HCT116 (cell line): Measurements from ENCODE around the gene CDH22. TPM values are rescaled to one million over a fixed set of nuclear protein-coding genes. Genes with fewer than 3 reads are reported as not detected.

Experiments
- ATAC-seq: fragments of 200-7000 bp; cut with Tn5 transposase; 2 replicates; pipeline ENCODE4 v1.9.1; 2020; ENCODE audit warnings: mild to moderate bottlenecking, moderate library complexity
- BruUV-seq: library from RNA; stranded (reverse); fragments of 400-500 nt; replicated peaks from 2 replicates; lab custom pipeline; 2021; lab: Mats Ljungman, UMichigan
- CTCF ChIA-PET: fragments of 300-600 bp; sonication (Branson Sonifier 250); formaldehyde crosslinking; loops from one replicate; lab custom pipeline; 2021; ENCODE audit warnings: antibody characterized with exemption; lab: Charles Lee
- POLR2A ChIA-PET: fragments of 300-600, 350-600 bp; sonication (Branson Sonifier 250); formaldehyde crosslinking; loops from one replicate; lab custom pipeline; 2021; ENCODE audit warnings: antibody characterized with exemption; lab: Charles Lee
- RAD21 ChIA-PET, 2 experiments: fragments of 300-600 bp; sonication (Branson Sonifier 250); formaldehyde crosslinking; loops; one replicate each; lab custom pipeline; 2023; ENCODE audit warnings: low total read pairs in 2 of 2; ENCODE audit not compliant: uncharacterized antibody in 2 of 2, unreplicated experiment in 2 of 2, low non-redundant PET in 1 of 2; lab: Charles Lee
- DNase-seq: peaks from one replicate; pipeline ENCODE4 v3.0.0-alpha.2; 2010; ENCODE audit warnings: low read depth, low spot score
- H2AFZ ChIP-seq: fragments of 200-600 bp; shearing (Covaris generic), sonication (generic); 2 replicates; pipeline ENCODE4 v1.6.1; 2017; ENCODE audit warnings: low read depth, mixed run types, mixed read lengths, antibody characterized with exemption, low read length; ENCODE audit not compliant: poor library complexity, severe bottlenecking
- H3K27ac ChIP-seq: 2 replicates; pipeline ENCODE4 v1.5.1; 2012; ENCODE audit warnings: low read depth, low read length
- H3K27me3 ChIP-seq: fragments of 200-600 bp; sonication (generic); 2 replicates; pipeline ENCODE4 v1.6.1; 2016; ENCODE audit warnings: mixed run types, low read length, mixed read lengths; ENCODE audit not compliant: insufficient read depth
- H3K36me3 ChIP-seq, 2 experiments: fragments of 200-500 bp in 1 of 2; fragments of 200-600 bp in 1 of 2; sonication (Bioruptor generic) in 1 of 2; sonication (generic) in 1 of 2; 2 replicates each; pipeline versions ENCODE4 v1.5.1 to v1.6.1; 2014 to 2016; ENCODE audit warnings: low read length in 2 of 2, inconsistent platforms in 1 of 2, mixed read lengths in 1 of 2, mixed run types in 1 of 2; ENCODE audit not compliant: insufficient read depth in 2 of 2, control insufficient read depth in 1 of 2
- H3K4me1 ChIP-seq, 2 experiments: fragments of 200-600 bp in 1 of 2; sonication (generic) in 1 of 2; 2 replicates each; pipeline versions ENCODE4 v1.5.1 to v1.6.1; 2012 to 2017; ENCODE audit warnings: low read length in 2 of 2, inconsistent platforms in 1 of 2, mild to moderate bottlenecking in 1 of 2, mixed read lengths in 1 of 2, mixed run types in 1 of 2, moderate library complexity in 1 of 2; ENCODE audit not compliant: insufficient read depth in 2 of 2, control insufficient read depth in 1 of 2
- H3K4me2 ChIP-seq: fragments of 200-600 bp; sonication (generic); 2 replicates; pipeline ENCODE4 v1.6.1; 2017; ENCODE audit warnings: mixed run types, low read length, mixed read lengths
- H3K4me3 ChIP-seq, 2 experiments: fragments of 200-600 bp in 1 of 2; sonication (generic) in 1 of 2; replicated peaks in 1 of 2; 2 replicates each; pipeline ENCODE4 v1.5.1; 2011 to 2016; ENCODE audit warnings: low read length in 2 of 2, control low read depth in 1 of 2, low read depth in 1 of 2, mild to moderate bottlenecking in 1 of 2, mixed read lengths in 1 of 2, mixed run types in 1 of 2
- H3K79me2 ChIP-seq: fragments of 200-600 bp; sonication (generic); 2 replicates; pipeline ENCODE4 v1.6.1; 2017; ENCODE audit warnings: mild to moderate bottlenecking, mixed run types, low read length, moderate library complexity, mixed read lengths; ENCODE audit not compliant: insufficient read depth
- H3K9ac ChIP-seq: fragments of 200-600 bp; sonication (generic); 2 replicates; pipeline ENCODE4 v1.6.1; 2016; ENCODE audit warnings: low read length, mixed read lengths
- H3K9me2 ChIP-seq: fragments of 200-600 bp; sonication (generic), shearing (Covaris generic); 2 replicates; pipeline ENCODE4 v1.6.1; 2017; ENCODE audit warnings: mixed run types, mild to moderate bottlenecking, moderate library complexity; ENCODE audit not compliant: insufficient read depth
- H3K9me3 ChIP-seq, 2 experiments: fragments of 200-500 bp in 1 of 2; fragments of 200-600 bp in 1 of 2; sonication (Bioruptor generic) in 1 of 2; sonication (generic) in 1 of 2; 2 replicates each; pipeline ENCODE4 v1.6.1; 2014 to 2017; ENCODE audit warnings: low read length in 2 of 2, mixed read lengths in 2 of 2, inconsistent platforms in 1 of 2, low read depth in 1 of 2, mild to moderate bottlenecking in 1 of 2, mixed run types in 1 of 2, moderate library complexity in 1 of 2; ENCODE audit not compliant: control insufficient read depth in 1 of 2, insufficient read depth in 1 of 2
- H4K20me1 ChIP-seq: fragments of 200-600 bp; sonication (generic), shearing (Covaris generic); 2 replicates; pipeline ENCODE4 v1.6.1; 2017; ENCODE audit warnings: mixed run types, mild to moderate bottlenecking, moderate library complexity; ENCODE audit not compliant: insufficient read depth
- CBX3 ChIP-seq: IDR thresholded peaks from 2 replicates; pipeline ENCODE4 v1.6.1; 2012; ENCODE audit warnings: low read depth
- CEBPB ChIP-seq: IDR thresholded peaks from 2 replicates; pipeline ENCODE4 v1.6.1; 2012; ENCODE audit warnings: low read depth
- ELF1 ChIP-seq: IDR thresholded peaks from 2 replicates; pipeline ENCODE4 v1.6.1; 2012; ENCODE audit warnings: low read depth, borderline replicate concordance
- EZH2 ChIP-seq: fragments of 200-600 bp; sonication (generic); IDR thresholded peaks from 2 replicates; pipeline ENCODE4 v1.6.1; 2017; ENCODE audit warnings: antibody characterized with exemption, mixed run types
- JUND ChIP-seq: IDR thresholded peaks from 2 replicates; pipeline ENCODE4 v1.6.1; 2012
- MAX ChIP-seq: IDR thresholded peaks from 2 replicates; pipeline ENCODE4 v1.6.1; 2012
- SP1 ChIP-seq: IDR thresholded peaks from 2 replicates; pipeline ENCODE4 v1.6.1; 2012; ENCODE audit warnings: low read depth
- YY1 ChIP-seq: IDR thresholded peaks from 2 replicates; pipeline ENCODE4 v1.6.1; 2011; ENCODE audit warnings: low read length, low read depth, moderate library complexity, mild to moderate bottlenecking; ENCODE audit not compliant: insufficient replicate concordance; ENCODE audit errors: extremely low read depth
- ZFX ChIP-seq: fragments of 450-650 bp; IDR thresholded peaks from 2 replicates; pipeline ENCODE4 v1.6.1; 2017
- ZNF274 ChIP-seq: fragments of 200-500 bp; sonication (Bioruptor generic); IDR thresholded peaks from 2 replicates; pipeline ENCODE4 v1.6.1; 2014; ENCODE audit warnings: mild to moderate bottlenecking, low read depth, low read length, inconsistent platforms
- intact Hi-C: fragments of 100-400 bp; cut with micrococcal nuclease; formaldehyde crosslinking; loops from 2 replicates; pipeline ENCODE4 v1.10.0; 2022
- total RNA-seq: library from RNA; stranded (reverse); gene quantifications from one replicate; pipeline ENCODE4 v1.2.1, GENCODE V29; 2021; ENCODE audit not compliant: unreplicated experiment
- TF ChIP-seq, protein P1 (sequence below): IDR thresholded peaks from 2 replicates; pipeline ENCODE4 v1.6.1; 2012
- TF ChIP-seq, protein P2 (sequence below): IDR thresholded peaks from 2 replicates; pipeline ENCODE4 v1.6.1; 2012; ENCODE audit warnings: low read depth
- TF ChIP-seq, protein P3 (sequence below): IDR thresholded peaks from 2 replicates; pipeline ENCODE4 v1.6.1; 2011; ENCODE audit warnings: mild to moderate bottlenecking, low read length, moderate library complexity; ENCODE audit not compliant: insufficient replicate concordance; ENCODE audit errors: extremely low read depth

The CDH22 gene
- total RNA-seq, 1 experiment from 2014 or later: 1.8 TPM

GRCh38 chr20:46179862-46180261 is 128.4 kb downstream of the CDH22 start:
- no peaks in the 10 kb centered on the region for H3K9me2 ChIP-seq
- ChIA-PET CTCF (no interaction called here), POLR2A (no interaction called here), RAD21 (no interaction called here)
- H3K27ac ChIP-seq: no peak overlapping the region
- no peaks in the 10 kb centered on the region for H3K79me2 ChIP-seq
- no peak overlapping the region for H3K9ac ChIP-seq
- no peaks in the 10 kb centered on the region for H4K20me1 ChIP-seq
- ATAC-seq: no peak
- TF ChIP-seq, protein P1, sequence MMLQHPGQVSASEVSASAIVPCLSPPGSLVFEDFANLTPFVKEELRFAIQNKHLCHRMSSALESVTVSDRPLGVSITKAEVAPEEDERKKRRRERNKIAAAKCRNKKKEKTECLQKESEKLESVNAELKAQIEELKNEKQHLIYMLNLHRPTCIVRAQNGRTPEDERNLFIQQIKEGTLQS: no peak
- H3K9me3 ChIP-seq: no peaks in the 10 kb centered on the region
- DNase-seq: no peak
- peaks cover 0 to 6% of the 10 kb centered on the region in 2 experiments; a peak in 1 of 4 replicates for H3K4me1 ChIP-seq
- no peak overlapping the region for H3K4me3 ChIP-seq
- H3K36me3 ChIP-seq: no peaks in the 10 kb centered on the region
- no peaks in the 10 kb centered on the region for H3K27me3 ChIP-seq
- H2AFZ ChIP-seq: no peak overlapping the region
- intact Hi-C loops: no loop called here
- no peak overlapping the region for H3K4me2 ChIP-seq
- no TSS peak for BruUV-seq

- H3K9me3 ChIP-seq: no peaks in the 10 kb centered on the region
- no peak for DNase-seq
- ATAC-seq: no peak
- TF ChIP-seq CBX3 (no peak), YY1 (no peak), CEBPB (no peak), EZH2 (no peak), ZFX (no peak), SP1 (no peak), ELF1 (no peak), JUND (no peak), MAX (no peak), ZNF274 (no peak)
- TF ChIP-seq, protein P1: no peak
- TF ChIP-seq, protein P2, sequence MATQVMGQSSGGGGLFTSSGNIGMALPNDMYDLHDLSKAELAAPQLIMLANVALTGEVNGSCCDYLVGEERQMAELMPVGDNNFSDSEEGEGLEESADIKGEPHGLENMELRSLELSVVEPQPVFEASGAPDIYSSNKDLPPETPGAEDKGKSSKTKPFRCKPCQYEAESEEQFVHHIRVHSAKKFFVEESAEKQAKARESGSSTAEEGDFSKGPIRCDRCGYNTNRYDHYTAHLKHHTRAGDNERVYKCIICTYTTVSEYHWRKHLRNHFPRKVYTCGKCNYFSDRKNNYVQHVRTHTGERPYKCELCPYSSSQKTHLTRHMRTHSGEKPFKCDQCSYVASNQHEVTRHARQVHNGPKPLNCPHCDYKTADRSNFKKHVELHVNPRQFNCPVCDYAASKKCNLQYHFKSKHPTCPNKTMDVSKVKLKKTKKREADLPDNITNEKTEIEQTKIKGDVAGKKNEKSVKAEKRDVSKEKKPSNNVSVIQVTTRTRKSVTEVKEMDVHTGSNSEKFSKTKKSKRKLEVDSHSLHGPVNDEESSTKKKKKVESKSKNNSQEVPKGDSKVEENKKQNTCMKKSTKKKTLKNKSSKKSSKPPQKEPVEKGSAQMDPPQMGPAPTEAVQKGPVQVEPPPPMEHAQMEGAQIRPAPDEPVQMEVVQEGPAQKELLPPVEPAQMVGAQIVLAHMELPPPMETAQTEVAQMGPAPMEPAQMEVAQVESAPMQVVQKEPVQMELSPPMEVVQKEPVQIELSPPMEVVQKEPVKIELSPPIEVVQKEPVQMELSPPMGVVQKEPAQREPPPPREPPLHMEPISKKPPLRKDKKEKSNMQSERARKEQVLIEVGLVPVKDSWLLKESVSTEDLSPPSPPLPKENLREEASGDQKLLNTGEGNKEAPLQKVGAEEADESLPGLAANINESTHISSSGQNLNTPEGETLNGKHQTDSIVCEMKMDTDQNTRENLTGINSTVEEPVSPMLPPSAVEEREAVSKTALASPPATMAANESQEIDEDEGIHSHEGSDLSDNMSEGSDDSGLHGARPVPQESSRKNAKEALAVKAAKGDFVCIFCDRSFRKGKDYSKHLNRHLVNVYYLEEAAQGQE: no peak
- TF ChIP-seq, protein P3, sequence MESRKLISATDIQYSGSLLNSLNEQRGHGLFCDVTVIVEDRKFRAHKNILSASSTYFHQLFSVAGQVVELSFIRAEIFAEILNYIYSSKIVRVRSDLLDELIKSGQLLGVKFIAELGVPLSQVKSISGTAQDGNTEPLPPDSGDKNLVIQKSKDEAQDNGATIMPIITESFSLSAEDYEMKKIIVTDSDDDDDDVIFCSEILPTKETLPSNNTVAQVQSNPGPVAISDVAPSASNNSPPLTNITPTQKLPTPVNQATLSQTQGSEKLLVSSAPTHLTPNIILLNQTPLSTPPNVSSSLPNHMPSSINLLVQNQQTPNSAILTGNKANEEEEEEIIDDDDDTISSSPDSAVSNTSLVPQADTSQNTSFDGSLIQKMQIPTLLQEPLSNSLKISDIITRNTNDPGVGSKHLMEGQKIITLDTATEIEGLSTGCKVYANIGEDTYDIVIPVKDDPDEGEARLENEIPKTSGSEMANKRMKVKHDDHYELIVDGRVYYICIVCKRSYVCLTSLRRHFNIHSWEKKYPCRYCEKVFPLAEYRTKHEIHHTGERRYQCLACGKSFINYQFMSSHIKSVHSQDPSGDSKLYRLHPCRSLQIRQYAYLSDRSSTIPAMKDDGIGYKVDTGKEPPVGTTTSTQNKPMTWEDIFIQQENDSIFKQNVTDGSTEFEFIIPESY: no peak
Measured at GRCh38 chr20:46178891-46179290, 129.4 kb downstream of the CDH22 start.

More at GRCh38 chr20:46178891-46179290, 129.4 kb downstream of the CDH22 start:
- H3K79me2 ChIP-seq: no peaks in the 10 kb centered on the region
- CTCF ChIA-PET: no interaction called here
- RAD21 ChIA-PET: no interaction called here
- H2AFZ ChIP-seq: no peak overlapping the region
- no peaks in the 10 kb centered on the region for H3K36me3 ChIP-seq
- POLR2A ChIA-PET: no interaction called here
- H3K4me1 ChIP-seq: peaks cover 0 to 13% of the 10 kb centered on the region in 2 experiments; a peak in 2 of 4 replicates
- 0 out of 2 replicates have a peak, but pooled peaks cover under 1% of the 10 kb centered on the region for H3K27me3 ChIP-seq
- H3K4me3 ChIP-seq: no peak overlapping the region
- intact Hi-C loops: no loop called here
- H3K27ac ChIP-seq: no peak overlapping the region
- no peaks in the 10 kb centered on the region for H4K20me1 ChIP-seq
- no peak overlapping the region for H3K4me2 ChIP-seq
- H3K9ac ChIP-seq: no peak overlapping the region
- no TSS peak for BruUV-seq
- no peaks in the 10 kb centered on the region for H3K9me2 ChIP-seq
